ENCODE data around the gene FNDC10.
"Not testable (repeated sequence)": the region's sequence is repeated elsewhere in the genome, so short reads cannot be mapped to it uniquely, and the experiment has no call there.

FNDC10 gene

DNA sequence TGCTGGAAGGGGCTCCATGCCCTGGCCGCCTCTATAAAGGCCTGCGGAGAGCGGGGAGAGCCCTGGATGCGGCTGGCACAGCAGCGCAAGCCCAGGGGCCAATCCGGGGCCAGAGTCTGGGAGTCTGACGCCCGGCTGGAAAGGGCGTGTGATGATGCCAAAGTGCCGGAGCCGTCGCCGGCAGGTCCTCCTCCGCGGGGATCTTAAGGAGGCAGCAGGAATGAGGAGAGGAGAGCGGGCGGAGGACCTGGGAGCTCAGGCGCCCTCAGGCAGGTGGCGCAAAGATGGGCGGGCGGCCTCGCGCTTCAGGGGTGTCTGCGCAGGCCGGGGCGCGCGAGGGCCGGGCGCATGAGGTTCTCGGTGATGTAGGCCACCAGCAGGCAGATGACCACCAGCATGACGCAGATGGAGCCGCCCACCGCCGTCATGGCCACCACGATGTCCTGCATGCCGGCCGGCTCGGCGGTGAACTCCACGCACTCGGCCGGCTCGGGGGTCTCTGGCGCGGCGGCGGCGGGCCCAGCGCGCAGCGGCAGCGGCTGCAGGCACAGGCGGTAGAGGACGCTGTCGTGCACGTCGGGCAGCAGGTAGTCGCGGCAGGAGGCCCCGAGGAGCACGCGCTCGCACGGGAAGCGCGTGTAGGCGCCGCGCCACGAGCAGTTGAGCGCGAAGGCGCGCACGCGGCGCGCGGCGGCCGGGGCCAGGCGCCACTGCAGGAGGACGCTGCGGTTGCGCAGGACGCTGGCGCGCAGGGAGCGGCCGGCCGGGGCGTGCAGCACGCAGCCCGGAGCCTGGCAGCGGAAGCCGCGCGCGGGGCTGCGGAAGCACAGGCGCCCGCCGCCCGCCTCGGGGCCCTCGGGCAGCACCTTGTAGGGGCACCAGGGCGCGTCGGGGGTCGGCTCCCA, 653 bp downstream of the FNDC10 start:
- DNase-seq (ENCODE audit: low read depth in 1 of 2, low spot score in 1 of 2) = no peak

DNA sequence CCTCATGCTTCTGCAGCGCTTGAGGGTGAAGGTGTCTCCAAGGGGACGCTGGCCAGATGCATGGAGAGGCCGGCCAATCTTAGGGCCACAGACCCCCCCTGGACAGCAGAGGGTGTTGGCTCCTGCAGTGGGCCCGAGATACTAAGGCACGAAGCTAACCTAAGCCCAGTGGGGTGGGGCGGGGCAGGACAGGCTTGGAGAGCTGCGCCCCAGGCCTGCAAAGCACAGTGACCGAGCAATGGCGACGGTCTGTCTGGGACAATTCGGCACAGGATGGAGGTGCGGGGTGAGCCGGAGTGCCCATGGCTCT, 1.3 kb downstream of the FNDC10 start:
- no peak for DNase-seq (ENCODE audit: low read depth in 1 of 2, low spot score in 1 of 2)

DNA sequence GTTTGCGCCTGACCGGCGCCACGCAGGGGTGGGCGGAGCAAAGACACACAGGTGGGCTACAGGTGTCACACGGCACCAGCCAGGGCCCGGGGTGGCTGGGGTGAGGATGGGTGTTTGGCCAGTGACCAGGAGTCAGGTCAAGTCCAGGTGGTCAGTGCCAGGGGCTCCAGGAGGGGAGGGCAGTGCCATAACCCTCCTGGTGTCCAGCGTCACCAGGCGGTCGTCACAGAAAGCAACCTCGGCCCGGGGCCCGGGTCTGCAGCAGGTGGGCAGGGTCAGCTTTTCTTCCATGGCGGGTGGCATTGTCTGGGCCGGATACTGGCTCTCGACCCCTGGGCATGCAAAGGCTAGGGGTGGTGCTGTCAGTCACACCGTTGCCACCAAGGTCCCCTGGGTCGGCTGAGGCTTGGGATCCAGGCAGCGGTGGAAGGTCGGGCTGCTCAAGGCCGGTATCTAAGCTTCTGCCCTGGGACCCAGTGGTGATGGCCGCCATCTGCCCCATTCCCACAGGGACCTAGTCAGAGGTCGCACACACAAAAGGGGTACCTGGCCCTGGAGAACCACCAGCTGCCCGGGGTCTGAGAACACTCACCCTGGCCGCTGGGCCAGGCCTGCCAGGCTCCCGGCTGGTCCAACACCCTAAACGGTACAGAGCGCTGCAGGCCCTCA, 1.8 kb downstream of the FNDC10 start:
- DNase-seq (ENCODE audit: low read depth in 1 of 2, low spot score in 1 of 2) = no peak

DNA sequence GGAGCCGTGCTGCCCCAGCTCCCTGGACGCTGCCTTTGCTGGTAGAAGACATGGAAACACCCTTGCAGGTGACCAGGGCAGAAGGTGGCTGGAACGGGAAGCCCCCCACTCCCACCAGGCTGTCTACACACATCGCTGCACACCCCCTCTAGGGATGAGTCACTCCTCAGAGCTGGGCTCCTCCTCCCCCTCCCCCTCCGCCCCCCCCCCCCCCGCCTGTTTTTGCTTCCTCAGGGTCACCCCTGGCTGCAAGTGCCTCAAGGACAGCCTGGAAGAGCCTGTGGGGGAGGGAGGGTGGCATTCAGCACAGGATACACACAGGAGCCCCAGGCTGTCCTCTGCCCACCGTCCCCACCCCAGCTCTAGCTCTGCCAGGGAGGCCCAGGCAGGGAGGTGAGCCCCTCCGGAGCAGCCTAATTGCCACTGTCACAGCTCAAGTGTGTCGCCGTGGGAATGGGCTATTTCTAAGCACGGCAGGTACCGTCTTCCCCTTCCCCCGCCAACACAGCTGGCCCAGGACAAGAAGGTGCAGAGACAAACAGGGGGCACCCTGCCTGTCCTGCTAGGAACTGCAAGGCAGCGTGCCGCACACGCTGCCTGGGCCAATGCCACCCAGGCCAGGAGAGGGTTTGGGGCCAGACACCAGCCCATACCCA, 2.5 kb downstream of the FNDC10 start:
- DNase-seq (ENCODE audit: low read depth in 1 of 2, low spot score in 1 of 2) = no peak

DNA sequence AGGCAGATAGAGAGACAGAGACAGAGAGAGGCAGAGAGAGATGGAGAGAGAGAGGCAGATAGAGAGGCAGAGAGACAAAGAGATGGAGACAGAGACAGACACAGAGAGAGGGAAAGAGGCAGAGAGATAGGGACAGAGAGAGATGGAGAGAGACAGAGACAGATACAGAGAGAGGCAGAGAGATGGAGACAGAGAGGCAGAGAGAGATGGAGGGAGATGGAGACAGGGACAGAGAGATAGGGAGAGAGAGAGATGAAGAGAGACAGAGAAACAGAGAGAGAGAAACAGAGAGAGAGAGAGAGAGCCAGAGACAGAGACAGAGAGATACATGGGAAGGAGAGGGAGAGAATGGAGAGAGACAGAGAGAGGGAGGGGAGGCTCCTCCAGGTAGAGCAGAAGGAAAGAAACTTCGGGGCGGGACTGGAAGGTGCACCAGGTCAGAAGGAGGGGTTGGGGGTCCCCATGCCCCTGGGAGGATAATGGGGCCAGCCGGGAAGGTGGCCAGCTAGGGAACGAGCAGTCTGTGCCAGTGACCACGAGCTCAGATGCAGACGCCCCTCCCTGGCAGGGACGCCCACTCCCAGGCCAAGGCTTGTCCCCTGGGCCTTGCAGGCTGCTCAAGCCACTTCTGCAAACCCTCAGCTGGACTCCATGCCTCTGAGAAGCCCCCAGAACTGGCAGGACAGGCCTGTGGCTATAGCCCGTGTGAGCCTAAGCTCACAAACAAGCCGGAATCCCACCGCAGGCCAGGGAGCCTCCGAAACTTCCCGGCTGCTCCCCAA, 3.3 kb downstream of the FNDC10 start:
- DNase-seq (ENCODE audit: low read depth in 1 of 2, low spot score in 1 of 2) = no peak

DNA sequence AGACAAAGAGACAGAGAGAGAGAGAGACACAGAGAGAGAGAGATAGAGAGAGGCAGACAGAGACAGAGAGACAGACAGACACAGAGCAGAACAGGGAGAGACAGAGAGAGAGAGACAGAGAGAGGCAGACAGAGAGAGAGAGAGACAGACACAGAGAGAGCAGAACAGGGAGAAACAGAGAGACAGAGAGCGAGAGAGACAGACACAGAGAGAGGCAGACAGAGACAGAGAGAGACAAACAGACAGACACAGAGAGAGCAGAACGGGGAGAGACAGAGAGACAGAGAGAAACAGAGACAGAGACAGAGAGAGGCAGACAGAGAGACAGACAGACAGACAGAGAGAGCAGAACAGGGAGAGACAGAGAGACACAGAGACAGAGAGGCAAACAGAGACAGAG, 4.6 kb downstream of the FNDC10 start:
- not testable (repeated sequence) for DNase-seq (ENCODE audit: low read depth in 1 of 2, low spot score in 1 of 2)

DNA sequence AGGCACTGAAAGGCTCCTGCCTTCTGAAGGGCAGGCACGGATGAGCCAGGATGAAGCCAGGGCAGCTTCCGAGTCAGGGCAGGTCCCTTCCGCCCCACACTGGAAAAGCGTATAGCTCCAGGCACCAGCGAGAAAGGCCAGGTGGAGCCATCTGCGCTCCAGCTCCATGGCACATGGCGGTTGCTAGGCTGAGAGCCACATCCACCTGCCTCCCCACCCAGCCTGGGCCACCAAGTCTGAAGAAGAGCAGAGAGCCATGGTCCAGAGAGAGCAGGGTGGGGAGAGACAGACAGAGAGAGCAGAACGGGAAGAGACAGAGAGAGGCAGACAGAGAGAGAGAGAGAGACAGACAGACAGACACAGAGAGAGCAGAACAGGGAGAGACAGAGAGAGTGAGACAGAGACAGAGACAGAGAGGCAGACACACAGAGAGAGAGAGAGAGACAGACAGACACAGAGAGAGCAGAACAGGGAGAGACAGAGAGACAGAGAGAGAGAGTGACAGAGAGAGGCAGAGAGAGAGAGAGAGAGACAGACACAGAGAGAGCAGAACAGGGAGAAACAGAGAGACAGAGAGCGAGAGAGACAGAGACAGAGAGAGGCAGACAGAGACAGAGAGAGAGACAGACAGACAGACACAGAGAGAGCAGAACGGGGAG, 5.2 kb downstream of the FNDC10 start:
- no peak for DNase-seq (ENCODE audit: low read depth in 1 of 2, low spot score in 1 of 2)

DNA sequence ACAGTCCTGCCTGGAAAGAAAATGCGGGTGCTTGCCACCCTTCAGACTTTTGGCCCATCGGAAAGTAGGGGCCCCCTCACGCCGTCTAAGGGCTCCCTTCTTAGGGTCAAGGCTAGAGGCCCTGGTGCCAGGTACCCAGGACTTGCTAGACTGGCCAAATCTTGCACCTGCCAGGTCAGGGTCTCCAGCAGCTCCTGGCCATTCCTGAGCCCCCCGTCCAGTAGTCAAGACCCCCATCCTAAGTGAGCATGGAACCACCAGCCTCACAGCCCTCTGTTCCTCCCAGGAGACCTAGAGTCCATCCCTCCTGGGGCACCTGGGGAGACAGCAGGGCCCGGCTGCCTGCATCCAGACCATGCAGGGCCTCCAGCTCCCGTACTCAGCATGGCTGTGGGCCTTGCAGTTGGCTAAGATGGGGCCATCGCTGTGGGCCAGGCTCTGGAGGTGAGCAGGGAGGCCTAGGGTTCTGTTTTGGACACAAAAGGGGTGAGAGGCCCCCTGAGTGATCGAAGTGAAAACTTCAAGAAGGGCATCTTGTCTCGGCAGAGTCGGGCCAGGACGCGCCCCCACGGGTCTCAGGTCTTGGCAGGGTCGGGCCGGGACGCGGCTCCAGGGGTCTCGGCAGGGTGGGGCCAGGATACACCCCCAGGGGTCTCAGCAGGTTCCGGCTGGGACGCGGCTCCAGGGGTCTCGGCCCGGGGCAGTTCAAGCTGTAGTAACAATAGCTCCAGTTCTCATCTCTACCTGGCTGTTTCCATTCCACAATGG, 5.9 kb downstream of the FNDC10 start:
- DNase-seq (ENCODE audit: low read depth in 1 of 2, low spot score in 1 of 2) = no peak

DNA sequence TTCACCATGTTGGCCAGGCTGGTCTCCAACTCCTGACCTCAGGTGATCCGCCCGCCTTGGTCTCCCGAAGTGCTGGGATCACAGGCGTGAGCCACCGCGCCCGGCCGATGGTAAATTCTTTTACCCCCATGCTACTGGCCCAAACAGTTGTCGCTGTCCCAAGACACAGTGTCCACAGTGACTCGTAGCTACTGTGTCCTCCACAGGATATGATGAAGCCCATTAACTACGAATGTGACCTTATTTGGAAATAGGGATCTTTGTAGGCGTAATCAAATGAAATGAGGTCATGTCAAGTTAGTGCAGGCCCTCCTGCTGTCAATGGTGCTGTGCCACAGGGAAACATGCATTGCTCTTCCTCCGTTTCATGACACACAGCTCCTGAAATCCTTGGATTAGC, 8.5 kb downstream of the FNDC10 start:
- DNase-seq (ENCODE audit: low read depth in 1 of 2, low spot score in 1 of 2) = no peak

DNA sequence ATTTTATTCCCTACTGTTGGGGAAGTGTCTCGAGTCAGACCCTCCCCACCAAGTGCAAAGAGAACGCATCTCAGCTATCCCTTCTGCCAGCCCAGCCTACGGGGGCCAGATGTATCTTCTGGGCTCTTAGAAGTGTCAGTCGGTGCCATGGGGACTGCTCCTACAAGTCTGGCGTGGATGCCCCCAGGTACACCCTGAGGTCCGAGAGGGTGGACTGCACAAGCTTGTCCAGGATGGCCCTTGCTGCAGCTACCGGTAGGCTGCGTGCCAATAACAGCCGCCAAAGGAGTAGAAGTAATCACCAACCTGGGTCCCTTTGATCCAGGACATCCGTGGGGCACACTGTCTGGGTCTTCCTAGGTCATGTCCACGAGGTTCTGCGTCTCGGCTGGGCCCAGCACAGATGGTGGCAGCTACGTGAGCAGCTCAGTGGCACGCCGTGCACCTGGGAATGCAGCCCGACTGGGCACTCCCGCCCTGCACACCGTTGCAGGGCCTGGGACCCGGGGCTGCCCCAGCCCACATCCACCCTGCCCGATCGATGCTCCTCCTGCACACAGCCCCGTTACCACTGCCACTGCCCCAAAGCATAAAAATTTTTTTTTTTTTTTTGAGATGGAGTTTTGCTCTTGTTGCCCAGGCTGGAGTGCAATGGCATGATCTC, 16.5 kb downstream of the FNDC10 start:
- no peak for DNase-seq (ENCODE audit: low read depth in 1 of 2, low spot score in 1 of 2)

DNA sequence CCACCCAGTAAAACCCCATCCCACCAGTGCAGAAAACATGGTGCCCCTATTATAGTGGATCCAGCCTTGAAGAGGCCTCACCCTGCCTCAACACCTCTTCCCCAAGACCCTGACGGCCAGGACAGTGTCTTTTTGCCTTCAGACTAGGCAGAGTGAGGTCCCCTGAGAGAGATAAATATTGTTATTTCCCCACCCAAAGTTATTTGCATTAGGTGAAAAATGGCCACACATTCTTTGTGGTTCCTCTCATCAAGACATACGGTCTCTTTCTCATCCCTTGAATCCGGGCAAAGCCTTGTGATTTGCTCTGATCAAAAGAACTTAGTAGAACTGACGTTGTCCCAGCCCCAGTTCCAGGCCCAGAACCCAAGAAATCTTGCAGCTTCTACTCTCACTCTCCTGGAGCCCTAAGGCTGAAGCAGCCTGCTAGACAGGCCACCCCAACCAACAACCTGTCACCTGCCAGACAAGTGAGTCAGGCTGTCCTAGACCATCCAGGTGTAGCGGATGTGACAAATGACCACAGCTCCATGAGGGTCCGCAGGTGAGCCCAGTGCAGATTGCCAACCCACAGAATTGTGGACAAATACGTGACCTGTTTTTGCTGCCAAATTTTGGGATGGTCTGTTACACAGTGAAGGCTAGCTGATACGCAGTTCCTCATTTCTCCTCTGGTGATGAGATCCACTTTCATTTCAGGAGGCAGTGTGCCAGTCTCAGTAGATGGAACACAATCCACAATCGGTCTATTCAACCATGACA, 17.2 kb downstream of the FNDC10 start:
- no peak for DNase-seq (ENCODE audit: low read depth in 1 of 2, low spot score in 1 of 2)

DNA sequence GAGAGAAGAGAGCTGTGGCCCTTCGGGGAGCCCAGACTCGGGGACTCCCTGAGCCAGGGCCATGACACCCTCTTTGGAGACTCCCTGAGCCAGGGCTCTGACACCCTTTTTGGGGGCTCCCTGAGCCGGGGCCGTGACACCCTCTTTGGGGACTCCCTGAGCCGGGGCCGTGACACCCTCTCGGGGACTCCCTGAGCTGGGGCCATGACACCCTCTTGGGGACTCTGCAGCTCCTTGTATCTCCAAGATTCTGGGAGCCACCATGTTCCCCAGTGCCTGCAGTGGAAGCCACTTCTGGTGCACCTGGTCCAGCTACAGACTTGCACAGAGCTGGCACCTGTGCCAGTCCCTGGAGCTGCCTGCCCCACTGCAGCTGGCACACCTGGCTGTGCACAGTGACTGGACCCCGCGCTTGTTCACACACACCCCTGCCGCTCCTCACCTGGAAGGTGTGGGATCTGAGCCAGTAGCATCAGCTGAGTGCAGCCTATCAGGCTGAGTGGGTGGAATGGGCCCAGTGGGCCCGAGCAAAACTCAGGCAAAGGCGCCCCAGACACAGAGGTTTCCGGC, 21.5 kb downstream of the FNDC10 start:
- no peak for DNase-seq (ENCODE audit: low read depth in 1 of 2, low spot score in 1 of 2)

DNA sequence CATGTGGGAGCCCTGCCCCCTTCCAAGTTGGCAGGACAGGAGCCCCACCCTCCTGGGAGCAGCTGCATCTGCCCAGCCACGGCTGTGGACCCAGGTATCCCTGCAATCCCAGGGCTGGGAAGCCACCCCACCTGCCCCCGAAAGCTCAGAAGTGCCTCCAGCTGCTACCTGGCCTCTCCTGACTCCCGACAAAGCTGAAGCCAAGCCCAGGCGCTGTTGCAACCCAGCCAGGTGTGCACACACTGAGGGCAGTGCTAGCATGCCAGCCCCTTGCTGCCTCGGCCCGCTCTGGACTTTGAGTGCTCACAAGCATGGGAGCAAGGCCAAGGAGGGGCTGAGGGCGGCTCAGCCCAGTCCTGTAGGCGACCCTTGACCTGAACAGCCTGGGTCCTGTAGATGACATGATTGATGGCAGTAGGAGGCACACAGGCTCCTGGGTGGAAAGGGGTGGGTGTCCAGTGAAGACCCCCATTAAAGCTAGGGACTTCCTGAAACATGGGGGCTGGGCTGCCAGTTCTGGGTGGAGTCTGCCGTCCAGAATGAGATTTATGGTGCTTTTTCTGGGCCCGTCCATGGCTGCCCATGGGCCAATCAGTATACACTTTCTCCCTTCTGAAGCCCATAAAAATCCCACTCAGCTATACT, 22.4 kb downstream of the FNDC10 start:
- no peak for DNase-seq (ENCODE audit: low read depth in 1 of 2, low spot score in 1 of 2)

DNA sequence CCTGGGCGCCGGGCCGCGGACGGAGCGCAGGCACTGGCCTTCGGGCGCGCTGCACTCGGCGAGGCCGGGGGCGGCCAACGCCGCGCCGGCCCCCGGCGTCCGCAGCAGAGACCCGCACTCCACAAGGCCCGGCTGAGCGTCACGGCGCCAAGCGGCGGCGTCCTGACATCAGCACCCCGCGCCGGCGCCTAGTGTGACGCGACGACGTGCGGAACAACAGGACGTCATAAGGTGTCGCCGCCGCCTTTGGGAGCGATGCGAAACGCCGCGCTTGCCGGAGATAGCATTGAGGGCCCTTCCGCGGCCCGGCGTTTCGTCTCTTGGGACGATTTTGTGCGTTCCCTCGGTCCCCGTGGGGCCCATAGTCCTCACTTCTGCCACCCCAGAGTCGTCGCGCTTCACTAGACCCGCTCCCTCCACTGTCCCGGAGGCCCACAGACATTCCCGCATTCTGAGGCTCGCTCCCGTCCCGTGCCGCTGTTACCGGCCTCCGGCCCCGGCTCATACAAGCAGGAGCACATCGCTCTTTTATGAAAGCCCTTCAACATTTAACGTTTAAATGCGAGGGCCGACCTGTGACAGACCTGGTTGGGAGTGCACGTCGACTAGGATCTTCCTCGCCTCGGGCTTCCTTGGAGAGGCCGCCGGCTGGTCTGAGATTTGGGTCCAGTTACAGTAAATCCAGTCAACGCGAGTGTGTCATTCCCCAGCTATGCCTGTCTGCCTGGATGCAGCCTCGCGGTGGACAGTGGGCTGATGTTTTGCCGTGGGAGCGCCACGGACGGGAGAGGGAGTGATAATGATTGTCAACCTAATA, 25.0 kb downstream of the FNDC10 start, which contains the start of gene SSU72:
SSU72 (minus strand) TSS at position 143 of the 817 bp plus-strand sequence. CDS start 306 bp downstream, outside the sequence.
- DNase-seq (ENCODE audit: low read depth in 1 of 2, low spot score in 1 of 2) = peak; percentile 89

DNA sequence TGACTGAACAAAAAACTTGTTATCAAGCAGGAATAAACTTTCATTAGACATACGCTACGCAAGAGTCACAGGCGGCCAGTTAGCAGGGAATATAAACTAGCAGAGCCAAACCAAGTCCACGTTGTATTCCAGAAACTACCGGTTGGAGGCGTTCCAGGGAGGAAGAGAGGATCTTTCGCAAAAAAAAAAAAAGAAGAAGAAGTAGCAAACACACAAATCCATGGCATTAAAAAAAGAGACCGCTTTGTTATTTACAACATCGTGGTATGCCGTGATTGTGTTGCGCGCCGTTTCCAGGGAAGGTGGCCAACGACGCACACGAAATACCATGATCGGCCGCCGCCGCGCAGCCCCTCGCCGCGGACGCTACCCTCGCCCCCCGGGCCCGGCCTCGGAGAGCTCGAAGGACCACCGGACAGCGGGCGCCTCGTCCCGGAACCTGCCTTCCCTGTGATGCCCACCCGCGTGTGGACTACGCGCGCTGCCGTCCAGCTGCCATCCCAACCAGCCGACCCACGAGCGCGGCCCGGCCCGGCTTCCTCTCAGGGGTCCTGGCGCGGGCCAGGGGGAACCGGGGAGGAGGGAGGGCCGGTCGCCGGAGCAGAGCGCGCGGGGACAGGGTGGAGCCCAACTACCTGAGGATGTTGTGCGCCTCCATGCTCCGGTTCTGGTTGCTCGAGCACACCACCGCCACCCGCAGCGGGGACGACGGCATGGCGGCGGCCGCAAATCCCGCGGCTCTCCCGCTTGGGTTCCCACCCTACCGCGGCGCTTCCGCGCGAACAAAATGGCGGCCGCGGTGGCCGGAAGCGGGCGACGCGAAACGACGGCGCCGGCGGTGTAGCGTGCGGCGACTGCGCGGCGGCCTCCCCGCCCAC, 25.9 kb downstream of the FNDC10 start:
- DNase-seq (ENCODE audit: low read depth in 1 of 2, low spot score in 1 of 2) = peak; percentile 6 to 59

DNA sequence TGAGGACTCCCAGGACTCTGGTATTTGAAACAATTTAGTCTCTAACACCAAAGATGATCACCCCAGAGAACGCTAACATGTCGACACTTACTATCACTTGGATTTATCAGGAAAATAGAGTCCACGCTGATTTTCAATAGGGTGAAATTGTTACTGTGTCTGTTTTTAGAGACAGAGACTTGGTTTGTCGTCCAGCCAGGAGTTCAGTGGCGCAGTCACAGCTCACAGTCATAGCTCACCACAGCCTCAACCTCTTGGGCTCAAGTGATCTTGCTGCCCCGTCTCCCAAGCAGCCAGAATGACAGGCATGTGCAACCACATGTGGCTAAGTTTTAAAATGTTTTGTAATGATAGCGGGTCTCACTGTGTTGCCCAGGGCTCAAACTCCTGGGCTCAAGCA, 30.6 kb downstream of the FNDC10 start:
- no peak for DNase-seq (ENCODE audit: low read depth in 1 of 2, low spot score in 1 of 2)

Measured in activated CD4-positive, alpha-beta T cell treated with anti-CD3 and anti-CD28 coated beads, Interleukin-2, amount 50 U/mL, for 24 hours (primary cell).